GM18873 (cell line): ENCODE results near the gene HAND1.

ENCODE experiments used
- ATAC-seq: cut with Tn5 transposase; IDR thresholded peaks from one replicate; pipeline ENCODE4 v1.9.1; 2021; ENCODE audit warnings: mild to moderate bottlenecking, moderate library complexity, moderate number of reproducible peaks; ENCODE audit not compliant: unreplicated experiment, low FRiP score

Gene HAND1

DNA sequence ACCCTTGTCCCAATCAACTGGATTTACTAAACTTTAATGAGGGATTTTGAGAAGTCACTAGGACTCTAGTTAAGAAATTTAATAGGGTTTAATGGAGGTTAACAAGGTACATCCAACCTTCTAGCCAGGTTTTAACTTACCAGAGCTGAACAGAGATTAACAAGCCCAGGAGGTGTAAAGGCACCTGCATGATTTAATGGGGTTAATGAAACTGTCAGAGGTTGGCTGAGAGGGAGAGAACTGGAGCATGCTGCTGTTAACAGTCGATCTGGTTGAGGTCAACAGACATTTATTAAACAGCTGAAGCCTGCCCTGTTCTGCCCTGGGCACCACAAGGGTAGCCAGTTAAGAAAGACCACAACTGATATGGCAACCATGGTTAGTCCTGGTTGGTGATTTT, 13.6 kb downstream of the HAND1 start:
- no peak for ATAC-seq

DNA sequence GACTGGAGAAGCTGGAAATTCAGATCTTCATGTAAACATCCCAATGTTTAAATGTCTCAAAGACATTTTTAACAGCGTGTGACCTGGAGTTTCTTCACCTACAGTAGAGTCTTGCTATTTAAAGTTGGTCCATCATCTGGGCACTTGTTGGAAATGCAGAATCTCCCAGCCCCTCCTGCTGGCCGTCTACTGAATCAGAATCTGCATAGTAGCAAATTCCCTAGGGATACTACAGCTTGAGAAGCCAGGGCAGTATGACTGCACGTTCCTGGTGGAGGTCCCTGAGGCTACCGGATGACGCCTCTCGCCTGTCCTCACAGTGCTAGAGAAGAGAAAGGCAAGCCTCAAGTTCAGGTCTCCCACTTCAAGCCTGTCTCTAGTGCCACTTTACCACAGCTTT, 16.5 kb downstream of the HAND1 start:
- no peak for ATAC-seq

DNA sequence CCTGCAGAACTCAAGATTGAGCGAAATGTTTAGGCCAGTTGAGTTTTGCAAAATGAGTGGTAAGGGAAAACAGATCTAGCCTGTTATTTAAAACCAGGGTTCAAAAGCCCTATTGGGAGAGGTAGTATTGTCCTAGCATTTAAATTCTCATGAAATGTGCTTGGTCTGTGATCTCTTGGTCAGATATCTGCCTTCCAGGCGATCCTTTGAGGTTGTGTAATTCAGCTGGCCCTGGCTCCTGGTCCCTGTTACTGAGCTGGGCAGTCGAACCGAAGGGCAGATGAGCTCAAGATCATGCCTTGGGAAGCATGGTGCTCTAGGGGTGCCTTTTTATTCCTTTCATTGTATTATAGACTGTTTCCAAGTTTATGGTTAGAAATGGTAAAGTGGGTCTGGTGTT, 17.9 kb downstream of the HAND1 start:
- no peak for ATAC-seq

DNA sequence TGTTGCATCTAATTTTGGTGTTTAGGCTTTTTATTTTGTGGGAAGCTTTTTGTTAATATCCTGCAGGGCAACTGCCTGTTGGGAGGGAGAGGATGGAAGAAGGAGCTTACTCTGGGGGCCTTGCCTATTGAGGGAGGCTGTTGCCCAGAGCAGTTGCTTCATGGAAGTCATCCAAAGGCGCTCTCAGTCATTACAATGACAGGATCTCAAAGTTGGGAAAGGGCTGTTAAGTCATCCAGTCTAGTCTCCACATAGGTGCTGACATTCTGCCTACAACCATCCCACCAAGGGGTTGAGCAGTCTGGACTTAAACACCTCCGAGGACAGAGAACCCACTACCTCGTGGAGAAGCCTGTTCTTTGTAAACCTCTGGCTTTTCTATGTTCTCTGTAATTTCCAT, 19.0 kb downstream of the HAND1 start:
- no peak for ATAC-seq

DNA sequence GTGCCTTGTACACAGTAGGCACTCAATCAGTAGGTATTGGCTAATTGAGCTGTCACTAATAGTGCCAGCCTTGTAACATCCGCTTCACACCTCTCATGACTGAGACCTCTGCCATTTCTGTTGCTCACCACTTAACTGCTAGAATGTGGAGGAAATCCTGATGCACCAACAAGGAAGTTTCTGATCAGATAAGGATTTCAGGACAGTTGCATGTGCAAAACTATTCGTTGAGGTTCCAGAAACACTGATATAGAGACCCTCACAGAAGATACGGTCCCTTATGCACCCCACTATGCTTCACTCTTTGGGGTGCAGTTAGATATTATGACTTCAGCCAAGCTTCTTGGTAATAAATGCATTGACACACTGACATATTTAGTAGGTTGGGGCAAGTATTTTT, 21.5 kb downstream of the HAND1 start:
- no peak for ATAC-seq

DNA sequence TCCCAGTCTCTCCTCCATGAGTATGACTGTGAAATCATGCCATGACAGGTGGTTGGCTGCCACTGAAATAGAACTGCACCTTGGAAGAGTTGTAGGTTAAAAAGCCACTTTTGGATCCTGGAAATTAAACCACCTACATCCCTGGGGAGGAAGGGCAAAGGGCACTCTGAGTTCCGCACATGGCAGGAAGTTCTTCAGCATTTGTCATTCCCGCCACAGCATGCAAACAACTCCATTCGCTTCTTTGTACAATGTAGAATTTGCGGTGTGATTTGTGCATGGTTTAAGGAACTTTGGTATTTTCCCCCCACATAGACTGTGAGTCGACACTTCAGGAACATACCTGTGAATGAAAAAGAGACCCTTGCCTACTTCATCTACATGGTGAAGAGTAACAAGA, 22.4 kb downstream of the HAND1 start:
- ATAC-seq = no peak

DNA sequence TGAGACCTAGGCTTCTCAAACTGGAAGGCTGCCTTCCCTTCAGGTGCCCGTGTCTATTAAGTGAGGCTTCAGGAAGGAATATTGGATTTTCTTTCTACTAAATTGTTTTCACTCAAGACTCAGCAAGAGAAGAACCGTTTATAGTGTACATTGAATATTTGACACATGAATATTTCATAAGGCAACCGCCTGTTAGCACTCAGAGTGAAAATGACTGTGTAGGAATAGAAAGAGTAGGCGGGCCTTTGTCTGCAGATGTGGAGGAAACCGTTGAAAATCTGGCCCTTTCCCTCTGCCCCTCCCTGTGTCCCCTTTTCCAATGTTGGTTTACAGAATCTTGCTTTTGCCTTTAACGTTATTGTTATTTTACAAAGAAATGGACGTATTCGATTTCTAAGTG, 26.1 kb downstream of the HAND1 start:
- ATAC-seq = no peak

DNA sequence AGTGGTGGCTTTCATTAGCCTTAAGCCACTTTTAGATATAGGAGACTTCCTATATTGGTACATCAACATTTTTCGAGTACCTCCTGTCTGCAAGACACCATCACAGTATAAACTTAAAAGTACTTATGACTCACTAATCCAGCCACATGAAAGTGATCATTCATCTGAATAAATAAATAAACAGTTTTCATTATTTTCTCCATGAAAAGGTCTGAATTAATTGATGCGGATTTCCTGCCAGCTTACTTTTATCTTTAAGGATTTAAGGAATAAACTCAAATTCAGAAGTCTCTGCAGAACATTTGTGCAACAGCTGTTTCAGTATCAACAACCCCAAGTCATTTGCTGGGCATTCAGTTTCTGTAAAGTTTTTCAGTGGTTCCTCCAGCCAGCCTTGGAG, 28.2 kb downstream of the HAND1 start:
- no peak for ATAC-seq

DNA sequence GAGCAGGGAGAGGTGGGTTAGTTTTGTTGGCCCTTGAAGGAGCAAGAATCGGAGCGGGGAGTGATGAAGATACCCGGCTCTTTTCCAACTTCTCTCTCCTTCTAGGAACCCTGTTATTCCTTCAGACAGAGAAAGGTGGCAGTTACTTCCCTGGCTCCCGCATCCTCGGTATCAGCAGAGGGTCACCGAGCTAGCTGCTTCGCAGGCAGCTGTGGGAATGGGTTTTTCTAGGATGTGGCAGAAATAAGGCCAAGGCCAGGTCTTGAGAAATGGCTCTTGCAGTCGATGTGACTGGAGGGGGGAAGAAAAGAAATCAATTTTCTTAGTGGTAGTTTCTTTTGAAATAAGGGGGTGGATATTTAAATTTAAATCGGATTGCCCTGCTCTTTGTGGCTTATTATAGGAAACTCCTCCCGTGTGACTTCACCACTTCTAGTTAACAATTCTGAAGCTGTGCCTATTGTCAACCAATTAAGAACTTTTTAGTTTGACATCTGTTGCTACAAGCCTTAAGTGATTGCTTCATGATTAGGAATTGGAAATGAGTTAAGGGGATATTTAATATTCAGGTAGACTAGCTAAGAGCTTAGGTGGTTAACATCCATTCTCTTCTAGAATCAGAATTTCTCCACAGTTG, 30.8 kb downstream of the HAND1 start:
- no peak for ATAC-seq

DNA sequence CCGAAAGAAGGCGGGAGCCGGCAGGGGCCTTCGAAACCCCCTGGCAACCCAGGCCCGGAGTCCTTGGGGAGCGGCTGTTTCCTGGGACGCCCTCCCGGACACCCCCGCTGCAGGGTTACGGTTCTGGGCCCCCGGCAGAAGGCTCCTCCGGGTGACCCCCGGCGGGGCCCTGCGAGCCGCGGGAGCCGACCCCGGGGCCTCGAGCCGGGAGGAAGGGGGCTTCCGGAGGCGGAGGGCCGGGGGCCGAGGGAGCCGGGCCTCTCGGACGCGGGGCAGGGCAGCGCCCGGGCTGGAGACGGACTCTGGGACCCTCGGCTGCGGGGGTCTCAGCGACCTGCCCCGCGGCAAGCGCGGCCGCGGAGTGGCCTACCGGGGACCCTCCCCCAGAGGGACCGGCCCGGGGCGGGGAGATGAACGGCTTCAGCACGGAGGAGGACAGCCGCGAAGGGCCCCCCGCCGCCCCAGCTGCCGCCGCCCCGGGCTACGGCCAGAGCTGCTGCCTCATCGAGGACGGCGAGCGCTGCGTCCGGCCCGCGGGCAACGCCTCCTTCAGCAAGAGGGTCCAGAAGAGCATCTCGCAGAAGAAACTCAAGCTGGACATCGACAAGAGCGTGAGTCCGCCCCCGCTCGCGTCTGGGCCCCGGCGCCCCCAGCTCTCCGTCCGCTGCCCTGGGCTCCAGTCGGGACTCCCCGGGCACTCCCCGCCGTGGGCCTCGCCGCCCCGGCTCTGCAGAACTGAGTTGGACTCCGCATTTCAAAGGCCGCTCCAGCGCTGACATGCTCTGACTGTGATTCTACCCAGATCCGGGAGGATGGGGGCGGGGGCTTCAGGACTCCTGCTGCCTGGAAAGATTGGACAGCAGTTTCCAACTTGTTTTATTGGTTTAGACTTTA, 31.6 kb downstream of the HAND1 start:
- ATAC-seq = peak; percentile 8

DNA sequence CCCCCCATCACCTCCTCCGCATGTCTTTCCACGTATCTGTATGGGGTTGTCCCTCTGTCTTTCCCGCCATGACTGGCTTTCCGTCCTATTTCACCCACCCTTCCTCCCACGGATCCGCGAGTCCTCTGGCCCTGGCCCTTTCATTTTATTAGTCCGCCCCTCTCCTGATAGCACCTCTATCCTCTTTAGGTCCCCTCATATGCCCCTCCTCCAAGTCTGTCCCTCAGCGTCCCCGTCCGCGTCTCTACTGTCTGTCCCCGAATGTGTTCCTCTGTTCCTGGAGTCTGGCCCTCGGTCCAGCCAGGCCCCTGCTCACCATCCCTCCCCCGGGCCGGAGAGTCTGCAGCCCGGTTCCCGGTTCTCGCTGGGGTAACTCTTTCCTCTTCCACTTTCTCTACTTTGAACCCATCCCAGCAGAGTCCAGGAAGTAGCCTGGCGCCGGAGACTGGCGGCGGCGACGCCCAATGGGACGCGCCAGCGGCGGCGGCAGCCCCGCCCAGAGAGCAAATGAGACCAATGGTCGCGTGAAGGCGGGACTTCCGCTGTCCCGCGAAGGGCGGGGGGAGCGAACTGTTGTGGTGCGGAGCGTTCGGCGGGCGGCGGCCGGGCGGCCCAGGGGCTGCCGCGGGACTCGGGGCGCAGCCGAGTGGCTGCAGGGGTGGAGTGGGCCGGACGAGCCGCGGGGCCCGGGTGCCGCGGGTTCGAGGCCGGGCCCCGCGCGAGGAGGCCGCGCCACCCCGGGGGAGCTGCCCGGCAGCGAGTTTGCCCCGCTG, 32.4 kb downstream of the HAND1 start, which contains the start of gene SAP30L:
Gene SAP30L, plus strand, starts transcription at position 576 of the 773 bp plus-strand sequence. CDS start 608 bp downstream, outside the sequence.
- ATAC-seq = peak; percentile 92

DNA sequence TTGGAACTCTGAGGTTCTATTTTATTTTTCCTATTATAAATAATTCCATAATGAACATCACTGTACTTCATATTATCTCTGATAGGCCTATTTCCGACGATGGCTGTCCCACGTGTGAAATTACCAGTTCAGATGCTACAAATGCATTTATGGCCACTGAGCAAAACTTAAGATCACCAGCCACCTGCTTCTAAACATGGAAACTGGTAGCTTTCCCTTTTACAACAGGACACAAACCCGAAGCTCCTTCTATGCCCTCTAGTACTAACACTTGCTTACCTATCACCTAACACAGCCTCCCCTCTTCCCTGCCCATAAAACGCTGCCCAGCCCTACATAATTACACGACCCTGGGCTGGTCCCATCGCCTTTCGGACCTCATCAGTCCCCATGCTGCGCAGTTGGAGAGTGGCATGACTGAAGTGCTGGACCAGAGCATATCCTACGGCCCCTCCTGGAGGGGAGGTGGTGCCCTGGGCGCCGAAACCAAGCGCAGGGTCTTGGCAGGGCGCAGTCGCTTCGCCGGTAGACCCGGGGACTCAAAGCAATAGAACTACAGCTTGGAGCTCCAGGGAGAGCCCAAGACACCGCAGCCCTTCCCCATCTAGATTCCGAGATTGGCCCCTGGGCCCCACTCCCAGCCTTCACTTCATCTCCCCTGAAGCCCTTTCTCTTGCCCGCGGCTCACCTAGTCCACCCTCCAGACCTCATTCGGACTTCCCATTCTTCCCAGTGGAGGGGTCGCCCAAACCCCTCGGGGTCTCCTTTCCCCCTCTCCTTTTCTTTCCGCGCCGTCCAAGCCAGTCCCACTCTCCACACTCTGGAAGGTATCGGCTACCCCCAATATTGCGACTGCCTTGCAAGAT, 33.2 kb downstream of the HAND1 start:
- no peak for ATAC-seq

DNA sequence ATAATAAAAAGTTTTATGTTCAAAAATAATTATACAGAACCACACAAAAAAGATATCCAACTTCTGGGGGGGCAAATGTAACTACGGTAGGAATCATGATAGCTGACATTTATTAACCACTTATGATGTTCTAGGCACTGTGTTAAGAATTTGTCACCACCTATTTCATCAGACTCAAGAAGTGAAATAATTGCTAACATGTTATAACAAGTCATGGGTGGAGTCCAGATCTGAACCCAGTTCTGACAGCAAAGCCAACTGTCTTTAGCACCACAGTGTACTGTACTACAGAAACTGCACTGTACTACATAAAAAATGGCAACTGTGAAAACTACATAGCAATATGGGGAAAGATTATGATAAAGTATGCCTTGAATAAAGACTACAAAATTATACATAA, 35.2 kb downstream of the HAND1 start:
- ATAC-seq = no peak

DNA sequence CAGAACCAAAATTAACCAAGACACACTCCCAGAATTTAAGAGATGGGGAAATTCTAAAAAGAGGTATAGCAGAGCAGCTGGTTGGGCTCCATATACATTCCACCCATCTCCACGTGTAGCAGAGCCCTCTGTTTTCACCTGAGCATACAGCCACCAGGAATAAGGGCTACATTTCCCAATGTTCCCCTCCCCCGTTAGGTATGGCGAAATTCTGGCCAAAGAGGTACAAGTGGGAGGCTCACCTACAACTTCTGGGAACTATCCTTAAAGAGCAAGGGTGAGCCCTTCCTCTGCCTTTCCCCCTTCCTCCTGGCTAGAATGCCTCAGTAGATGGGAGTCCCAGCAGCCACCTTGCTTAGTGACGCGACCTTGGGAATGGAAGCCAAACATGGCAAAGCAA, 37.5 kb downstream of the HAND1 start:
- no peak for ATAC-seq

DNA sequence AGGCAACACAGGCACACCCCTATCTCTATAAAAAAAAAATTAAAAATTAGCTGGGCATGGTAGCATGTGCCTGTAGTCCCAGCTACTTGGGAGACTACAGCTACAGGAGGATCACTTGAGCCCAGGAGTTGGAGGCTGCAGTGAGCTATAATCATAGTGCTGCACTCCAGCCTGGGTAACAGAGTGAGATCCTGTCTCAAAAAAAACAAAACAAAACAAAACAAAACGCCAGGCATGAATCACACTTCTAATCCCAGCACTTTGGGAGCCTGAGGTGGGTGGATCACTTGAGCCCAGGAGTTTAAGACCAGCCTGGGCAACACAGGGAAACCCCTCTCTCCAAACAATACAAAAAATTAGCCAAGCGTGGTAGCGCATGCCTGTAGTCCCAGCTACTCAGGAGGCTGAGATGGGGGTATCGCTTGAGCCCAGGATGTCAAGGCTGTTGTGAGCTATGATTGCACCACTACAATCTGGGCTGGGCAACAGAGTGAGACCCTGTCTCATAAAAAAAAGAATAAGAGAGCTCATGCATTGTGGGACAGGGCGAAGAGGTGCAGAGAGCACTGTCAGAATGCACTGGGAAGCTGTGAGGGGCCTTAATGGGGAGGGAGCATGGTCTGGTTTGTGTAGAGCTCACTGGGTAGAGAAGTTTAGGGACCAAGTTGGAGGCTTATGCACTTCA, 40.6 kb downstream of the HAND1 start:
- no peak for ATAC-seq

DNA sequence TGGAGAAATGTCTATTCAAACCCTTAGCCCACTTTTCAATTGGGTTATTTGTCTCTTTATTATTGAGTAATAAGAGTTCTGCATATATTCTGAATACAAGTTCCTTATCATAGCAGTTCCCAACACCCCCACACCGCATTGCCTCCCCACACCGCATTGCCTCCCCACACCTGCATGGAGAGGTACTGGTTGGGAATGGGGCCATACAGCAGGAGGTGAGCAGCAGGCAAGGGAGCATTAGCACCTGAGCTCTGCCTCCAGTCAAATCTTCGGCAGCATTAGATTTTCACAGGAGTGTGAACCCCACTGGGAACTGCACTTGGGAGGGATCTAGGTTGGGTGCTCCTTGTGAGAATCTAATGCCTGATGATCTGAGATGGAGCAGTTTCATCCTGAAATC, 42.8 kb downstream of the HAND1 start:
- ATAC-seq = no peak

DNA sequence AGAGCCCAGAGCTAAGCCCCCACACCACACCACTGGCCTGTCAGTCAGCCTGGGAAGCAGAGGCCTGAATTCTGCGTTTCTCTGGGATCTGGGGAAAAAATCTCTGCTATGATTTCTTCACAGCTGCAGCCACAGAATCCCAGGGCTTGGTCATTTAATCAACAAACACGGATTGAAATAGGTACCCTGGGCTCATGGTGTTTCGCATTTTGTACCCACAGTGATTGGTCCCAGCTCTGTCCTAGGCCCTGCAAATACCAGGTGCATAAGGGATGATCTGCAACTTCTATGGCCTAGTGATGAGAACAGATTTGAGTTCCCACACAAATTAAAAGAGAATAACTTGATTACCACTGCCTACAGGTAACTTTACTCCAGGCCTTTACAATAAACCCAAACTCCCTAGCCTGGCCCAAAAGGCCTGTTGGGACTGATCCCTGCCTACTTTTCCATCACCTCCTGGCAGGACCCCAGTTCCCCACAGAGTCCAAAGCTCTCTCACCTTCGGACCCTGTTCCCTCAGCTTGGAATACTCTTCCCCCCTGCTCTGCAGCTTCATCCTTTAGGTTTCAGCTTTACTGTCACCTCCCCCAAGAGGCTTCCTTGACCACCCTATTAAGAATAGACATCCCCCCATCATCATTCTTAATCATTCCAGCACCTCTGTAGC, 46.9 kb downstream of the HAND1 start:
- no peak for ATAC-seq

DNA sequence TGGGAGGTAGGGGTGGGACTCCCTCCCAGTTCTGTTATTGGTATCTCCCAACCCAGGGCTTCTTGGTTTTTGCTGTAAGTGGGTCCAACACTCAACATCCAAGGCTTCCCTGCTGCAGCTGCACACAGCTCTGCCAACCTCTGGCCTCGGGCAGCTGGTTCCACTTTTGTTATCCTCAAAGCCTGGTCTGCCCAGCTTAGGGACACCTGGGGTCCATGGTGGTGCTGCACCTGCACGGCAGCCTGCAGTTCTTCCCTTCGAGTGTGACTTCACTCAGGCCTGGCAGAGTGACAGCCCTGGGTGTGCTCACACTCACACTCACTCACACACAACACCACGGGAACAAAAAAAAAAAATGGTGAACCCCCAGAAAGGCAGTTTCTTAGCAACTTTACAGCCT, 47.6 kb downstream of the HAND1 start:
- ATAC-seq = no peak

DNA sequence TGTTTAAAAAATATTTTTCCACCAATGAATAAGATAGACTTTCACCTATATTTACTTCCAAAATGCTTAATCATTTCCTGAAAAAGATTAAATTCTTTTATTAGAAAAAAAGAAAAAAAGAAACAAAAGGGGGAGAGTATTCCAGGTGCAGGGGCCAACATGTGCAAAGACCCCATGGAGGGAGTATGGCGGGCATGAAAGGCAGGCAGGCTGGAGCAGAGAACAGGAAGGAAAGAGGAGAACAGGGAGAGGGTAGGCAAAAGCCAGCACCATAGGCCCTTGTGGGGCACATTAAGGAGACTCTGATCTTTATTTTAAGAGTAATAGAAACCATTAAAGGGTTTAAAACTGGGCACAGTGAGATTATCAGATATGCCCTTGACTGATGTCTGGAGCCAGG, 48.7 kb downstream of the HAND1 start:
- ATAC-seq = no peak
